ENCODE data around the gene MARCHF10.
"Not testable (repeated sequence)": the region's sequence is repeated elsewhere in the genome, so short reads cannot be mapped to it uniquely, and the experiment has no call there.

MARCHF10 gene

GRCh38 chr17:62807812-62808575 is at the start of gene MARCHF10:
Gene MARCHF10, minus strand, starts transcription at chr17:62808314. Its CDS starts 6,579 bp downstream, at chr17:62801735.
- DNase-seq: peak; percentile 45

- DNase-seq: no peak
Measured at GRCh38 chr17:62857526-62857925, 49.4 kb upstream of the MARCHF10 start.

GRCh38 chr17:62856594-62856993 is 48.5 kb upstream of the MARCHF10 start:
- DNase-seq: no peak

GRCh38 chr17:62855156-62855555 is 47.0 kb upstream of the MARCHF10 start:
- no peak for DNase-seq

GRCh38 chr17:62854098-62854680 is 46.1 kb upstream of the MARCHF10 start:
- DNase-seq: no peak

GRCh38 chr17:62852195-62852594 is 44.1 kb upstream of the MARCHF10 start:
- no peak for DNase-seq

GRCh38 chr17:62849591-62850415 is 41.7 kb upstream of the MARCHF10 start:
- not testable (repeated sequence) for DNase-seq

GRCh38 chr17:62848334-62848733 is 40.2 kb upstream of the MARCHF10 start:
- no peak for DNase-seq

- no peak for DNase-seq
Measured at GRCh38 chr17:62847426-62847825, 39.3 kb upstream of the MARCHF10 start.

- DNase-seq: no peak
Measured at GRCh38 chr17:62840871-62841270, 32.8 kb upstream of the MARCHF10 start.

- DNase-seq: not testable (repeated sequence)
Measured at GRCh38 chr17:62833816-62834215, 25.7 kb upstream of the MARCHF10 start.

GRCh38 chr17:62832405-62832804 is 24.3 kb upstream of the MARCHF10 start:
- DNase-seq: no peak

- DNase-seq: not testable (repeated sequence)
Measured at GRCh38 chr17:62831066-62831465, 23.0 kb upstream of the MARCHF10 start.

GRCh38 chr17:62827746-62828485 is 19.8 kb upstream of the MARCHF10 start:
- DNase-seq: no peak

GRCh38 chr17:62826956-62827355 is 18.8 kb upstream of the MARCHF10 start:
- no peak for DNase-seq

GRCh38 chr17:62825182-62825581 is 17.1 kb upstream of the MARCHF10 start:
- DNase-seq: no peak

GRCh38 chr17:62824290-62825131 is 16.4 kb upstream of the MARCHF10 start:
- no peak for DNase-seq

- no peak for DNase-seq
Measured at GRCh38 chr17:62823111-62823893, 15.2 kb upstream of the MARCHF10 start.

- no peak for DNase-seq
Measured at GRCh38 chr17:62822080-62822904, 14.2 kb upstream of the MARCHF10 start.

Data from NCI-H1417 treated with DMSO at 0.1 percent for 48 hours (cell line).